ENCODE results near the gene DNAJC16.

DNAJC16 gene

DNA sequence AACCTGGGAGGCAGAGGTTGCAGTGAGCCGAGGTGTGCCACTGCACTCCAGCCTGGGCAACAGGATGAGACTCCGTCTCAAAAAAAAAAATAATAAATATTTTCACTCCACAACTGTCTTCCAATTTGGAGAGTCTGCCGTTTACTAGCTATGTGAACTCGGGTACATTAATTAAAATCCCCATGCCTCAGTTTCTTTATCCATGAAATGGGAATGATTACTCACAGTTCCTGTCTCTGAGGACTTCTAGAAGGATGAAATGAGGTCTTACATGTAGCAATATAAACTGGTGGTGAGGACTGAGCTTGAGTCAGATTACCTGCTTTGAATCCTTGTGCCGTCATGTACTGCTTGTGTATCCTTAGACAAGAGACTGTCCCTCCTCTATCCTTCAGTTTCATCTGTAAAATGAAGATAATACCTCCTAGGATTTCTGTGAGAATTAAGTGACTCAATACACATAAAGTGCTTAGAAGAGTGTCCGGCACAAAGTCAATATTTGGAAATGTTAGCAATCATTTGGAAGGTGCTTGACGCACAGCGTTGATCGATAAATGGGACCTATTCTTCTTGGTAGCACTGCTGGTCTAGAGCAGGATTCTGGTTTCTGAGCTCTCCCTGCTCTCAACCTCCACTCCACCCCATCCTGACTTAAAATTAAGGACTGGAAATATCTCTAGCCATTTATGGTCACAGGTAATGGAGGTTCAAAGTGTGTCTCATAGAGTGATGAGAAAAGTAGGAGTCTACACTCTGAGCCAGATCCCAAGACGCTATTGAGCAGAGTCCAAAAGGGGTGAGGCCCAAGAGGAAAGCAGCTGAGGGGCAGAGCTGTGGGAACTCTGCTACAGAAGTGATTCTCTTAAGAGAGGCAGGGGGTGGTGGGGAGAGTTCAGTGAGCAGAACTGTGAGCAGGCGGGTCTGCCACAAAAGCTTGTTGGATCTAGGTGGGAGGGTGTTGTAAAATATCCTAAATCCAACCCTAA is 79.0 kb downstream of the DNAJC16 start:
- TF ChIP-seq, protein P1, sequence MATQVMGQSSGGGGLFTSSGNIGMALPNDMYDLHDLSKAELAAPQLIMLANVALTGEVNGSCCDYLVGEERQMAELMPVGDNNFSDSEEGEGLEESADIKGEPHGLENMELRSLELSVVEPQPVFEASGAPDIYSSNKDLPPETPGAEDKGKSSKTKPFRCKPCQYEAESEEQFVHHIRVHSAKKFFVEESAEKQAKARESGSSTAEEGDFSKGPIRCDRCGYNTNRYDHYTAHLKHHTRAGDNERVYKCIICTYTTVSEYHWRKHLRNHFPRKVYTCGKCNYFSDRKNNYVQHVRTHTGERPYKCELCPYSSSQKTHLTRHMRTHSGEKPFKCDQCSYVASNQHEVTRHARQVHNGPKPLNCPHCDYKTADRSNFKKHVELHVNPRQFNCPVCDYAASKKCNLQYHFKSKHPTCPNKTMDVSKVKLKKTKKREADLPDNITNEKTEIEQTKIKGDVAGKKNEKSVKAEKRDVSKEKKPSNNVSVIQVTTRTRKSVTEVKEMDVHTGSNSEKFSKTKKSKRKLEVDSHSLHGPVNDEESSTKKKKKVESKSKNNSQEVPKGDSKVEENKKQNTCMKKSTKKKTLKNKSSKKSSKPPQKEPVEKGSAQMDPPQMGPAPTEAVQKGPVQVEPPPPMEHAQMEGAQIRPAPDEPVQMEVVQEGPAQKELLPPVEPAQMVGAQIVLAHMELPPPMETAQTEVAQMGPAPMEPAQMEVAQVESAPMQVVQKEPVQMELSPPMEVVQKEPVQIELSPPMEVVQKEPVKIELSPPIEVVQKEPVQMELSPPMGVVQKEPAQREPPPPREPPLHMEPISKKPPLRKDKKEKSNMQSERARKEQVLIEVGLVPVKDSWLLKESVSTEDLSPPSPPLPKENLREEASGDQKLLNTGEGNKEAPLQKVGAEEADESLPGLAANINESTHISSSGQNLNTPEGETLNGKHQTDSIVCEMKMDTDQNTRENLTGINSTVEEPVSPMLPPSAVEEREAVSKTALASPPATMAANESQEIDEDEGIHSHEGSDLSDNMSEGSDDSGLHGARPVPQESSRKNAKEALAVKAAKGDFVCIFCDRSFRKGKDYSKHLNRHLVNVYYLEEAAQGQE (IDR thresholded peaks at IDR 0.05; ENCODE audit: insufficient replicate concordance, low read depth) = no peak
- TF ChIP-seq SPI1 (IDR thresholded peaks at IDR 0.05; ENCODE audit: borderline replicate concordance, low read depth) (no peak), GABPA (IDR thresholded peaks at IDR 0.05; ENCODE audit: low read depth) (no peak), POLR2AphosphoS5 (IDR thresholded peaks at IDR 0.05; ENCODE audit: low read depth) (no peak)
- TF ChIP-seq, protein P2, sequence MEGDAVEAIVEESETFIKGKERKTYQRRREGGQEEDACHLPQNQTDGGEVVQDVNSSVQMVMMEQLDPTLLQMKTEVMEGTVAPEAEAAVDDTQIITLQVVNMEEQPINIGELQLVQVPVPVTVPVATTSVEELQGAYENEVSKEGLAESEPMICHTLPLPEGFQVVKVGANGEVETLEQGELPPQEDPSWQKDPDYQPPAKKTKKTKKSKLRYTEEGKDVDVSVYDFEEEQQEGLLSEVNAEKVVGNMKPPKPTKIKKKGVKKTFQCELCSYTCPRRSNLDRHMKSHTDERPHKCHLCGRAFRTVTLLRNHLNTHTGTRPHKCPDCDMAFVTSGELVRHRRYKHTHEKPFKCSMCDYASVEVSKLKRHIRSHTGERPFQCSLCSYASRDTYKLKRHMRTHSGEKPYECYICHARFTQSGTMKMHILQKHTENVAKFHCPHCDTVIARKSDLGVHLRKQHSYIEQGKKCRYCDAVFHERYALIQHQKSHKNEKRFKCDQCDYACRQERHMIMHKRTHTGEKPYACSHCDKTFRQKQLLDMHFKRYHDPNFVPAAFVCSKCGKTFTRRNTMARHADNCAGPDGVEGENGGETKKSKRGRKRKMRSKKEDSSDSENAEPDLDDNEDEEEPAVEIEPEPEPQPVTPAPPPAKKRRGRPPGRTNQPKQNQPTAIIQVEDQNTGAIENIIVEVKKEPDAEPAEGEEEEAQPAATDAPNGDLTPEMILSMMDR (IDR thresholded peaks at IDR 0.05; ENCODE audit: insufficient read depth, low read length) = no peak
- no peak for DNase-seq (ENCODE audit: low read depth in 1 of 2, low spot score in 1 of 2)
- Histone ChIP-seq H3K27me3 (ENCODE audit: insufficient read depth, poor library complexity, severe bottlenecking) (no peaks in the 10 kb centered on the region), H3K4me3 (replicated peaks; ENCODE audit: insufficient read depth, low read length) (no peak overlapping the region), H3K27ac (replicated peaks) (no peak overlapping the region)

DNA sequence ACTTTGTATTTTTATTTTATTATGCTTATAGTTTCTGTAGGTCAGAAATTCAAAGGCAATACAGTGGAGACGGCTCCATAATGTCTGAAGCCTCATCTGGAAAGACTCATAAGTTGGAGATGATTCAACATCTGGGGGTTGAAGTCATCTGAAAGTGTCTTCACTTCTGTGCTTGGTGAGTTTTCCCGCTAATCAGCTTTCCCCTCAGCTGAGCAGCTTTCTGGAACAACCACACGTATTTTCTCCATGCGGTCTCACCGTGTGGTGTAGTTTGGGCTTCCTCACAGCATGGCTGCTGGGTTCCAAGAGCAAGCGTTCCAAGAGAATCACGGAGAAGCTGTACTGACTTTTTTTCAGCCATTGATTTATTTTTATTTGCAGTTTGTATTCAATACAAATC is 83.0 kb downstream of the DNAJC16 start:
- no peak for DNase-seq (ENCODE audit: low read depth in 1 of 2, low spot score in 1 of 2)
- H3K4me3 ChIP-seq (replicated peaks; ENCODE audit: insufficient read depth, low read length) = no peak overlapping the region
- TF ChIP-seq POLR2AphosphoS5 (IDR thresholded peaks at IDR 0.05; ENCODE audit: low read depth) (no peak), GABPA (IDR thresholded peaks at IDR 0.05; ENCODE audit: low read depth) (no peak), SPI1 (IDR thresholded peaks at IDR 0.05; ENCODE audit: borderline replicate concordance, low read depth) (no peak)
- TF ChIP-seq, protein P1 (IDR thresholded peaks at IDR 0.05; ENCODE audit: insufficient replicate concordance, low read depth) = no peak
- TF ChIP-seq, protein P2 (IDR thresholded peaks at IDR 0.05; ENCODE audit: insufficient read depth, low read length) = no peak
- no peak overlapping the region for H3K27ac ChIP-seq (replicated peaks)
- no peaks in the 10 kb centered on the region for H3K27me3 ChIP-seq (ENCODE audit: insufficient read depth, poor library complexity, severe bottlenecking)

DNA sequence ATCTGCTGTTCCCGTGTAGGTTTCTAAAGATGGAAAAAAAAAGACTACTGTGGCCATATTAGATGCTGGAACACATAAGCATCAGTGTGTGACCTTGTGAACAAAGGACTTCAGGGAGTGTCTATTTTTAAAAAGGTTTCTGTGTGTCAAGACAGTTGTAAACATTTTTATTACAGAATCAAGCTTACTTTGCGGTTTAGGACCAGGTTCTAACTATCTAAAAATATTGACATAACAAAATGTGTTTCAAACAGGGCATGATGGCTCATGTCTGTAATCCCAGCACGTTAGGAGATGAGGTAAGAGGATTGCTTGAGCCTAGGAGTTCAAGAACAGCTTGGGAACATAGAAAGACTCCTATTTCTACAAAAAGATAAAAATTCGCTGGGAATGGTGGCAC is 83.5 kb downstream of the DNAJC16 start:
- Histone ChIP-seq H3K4me3 (replicated peaks; ENCODE audit: insufficient read depth, low read length) (no peak overlapping the region), H3K27ac (replicated peaks) (no peak overlapping the region), H3K27me3 (ENCODE audit: insufficient read depth, poor library complexity, severe bottlenecking) (no peaks in the 10 kb centered on the region)
- DNase-seq (ENCODE audit: low read depth in 1 of 2, low spot score in 1 of 2) = no peak
- TF ChIP-seq, protein P1 (IDR thresholded peaks at IDR 0.05; ENCODE audit: insufficient replicate concordance, low read depth) = no peak
- TF ChIP-seq POLR2AphosphoS5 (IDR thresholded peaks at IDR 0.05; ENCODE audit: low read depth) (no peak), SPI1 (IDR thresholded peaks at IDR 0.05; ENCODE audit: borderline replicate concordance, low read depth) (no peak), GABPA (IDR thresholded peaks at IDR 0.05; ENCODE audit: low read depth) (no peak)
- TF ChIP-seq, protein P2 (IDR thresholded peaks at IDR 0.05; ENCODE audit: insufficient read depth, low read length) = no peak

Measured in HL-60 (cell line).